Ovary (tissue), 3 donors: Measurements from ENCODE around the gene GNG7.

ENCODE experiments used
- CTCF ChIP-seq, 3 donors: fragments of 450-650 bp in 2 of 3; fragments of 200-600 bp in 1 of 3; IDR thresholded peaks; one replicate each; pipeline versions ENCODE4 v1.5.1 to v1.8.0; 2016 to 2022; ENCODE audit warnings: antibody characterized with exemption in 3 of 3, mild to moderate bottlenecking in 1 of 3
- EP300 ChIP-seq: sonication (generic); formaldehyde crosslinking; IDR thresholded peaks from one replicate; pipeline ENCODE4 v1.6.1; 2017; ENCODE audit warnings: antibody characterized with exemption
- POLR2A ChIP-seq: fragments of 450-650 bp; IDR thresholded peaks from one replicate; pipeline ENCODE4 v1.6.1; 2017; ENCODE audit warnings: antibody characterized with exemption, mild to moderate bottlenecking, moderate library complexity
- donor health status: DM: no; HTN: no; CAD: no.

- TF ChIP-seq POLR2A: no peak
- TF ChIP-seq CTCF (IDR thresholded peaks at IDR 0.05): no peak
- no peak for TF ChIP-seq EP300
These were observed 175.3 kb downstream of the GNG7 start for GRCh38 chr19:2527171-2527570.
